ENCODE measurements around the gene AIFM1.
A peak's percentile ranks its signal among the peaks of the same experiment; 100 is the strongest.

AIFM1 gene

DNA sequence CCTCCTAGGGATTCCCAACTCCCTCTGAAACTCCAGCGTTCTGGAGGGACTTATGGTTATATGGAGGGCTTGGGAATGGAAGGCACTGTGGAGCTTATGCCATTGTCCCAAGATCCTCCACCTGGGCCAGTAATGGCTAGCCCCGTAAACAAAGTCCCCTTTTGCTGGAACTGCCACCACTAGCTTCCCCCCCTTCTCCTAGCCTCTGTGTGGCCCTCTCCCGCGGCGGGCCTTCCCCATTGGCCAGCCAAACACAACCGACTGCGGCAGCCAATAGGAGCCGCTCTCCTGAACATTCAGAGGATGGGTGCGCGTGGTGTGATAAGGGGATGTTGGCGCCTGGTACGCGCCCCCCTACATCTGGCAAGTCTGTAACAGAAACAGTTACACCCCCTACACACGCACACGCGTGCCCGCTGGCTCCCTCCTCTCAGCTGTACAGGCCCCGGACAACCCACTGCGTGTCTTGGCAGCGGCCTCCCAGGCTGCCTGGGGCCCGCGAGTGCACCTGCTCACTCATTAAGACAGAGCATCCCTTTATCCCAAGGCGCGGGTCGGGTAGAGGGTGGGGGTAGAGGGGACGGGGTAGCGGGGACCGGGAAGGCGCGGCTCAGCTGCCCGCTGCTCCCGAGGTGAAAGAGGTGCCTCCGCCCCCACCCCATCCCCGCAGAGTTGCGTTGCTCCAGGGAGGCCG lies 5.3 kb upstream of the AIFM1 start:
- ATAC-seq, result peak; percentile 81
- TF ChIP-seq ISL1 (CRISPR knock-in tag; IDR thresholded peaks at IDR 0.05) (no peak), ZNF8 (CRISPR knock-in tag; IDR thresholded peaks at IDR 0.05) (no peak), CSDC2 (CRISPR knock-in tag; IDR thresholded peaks at IDR 0.05) (no peak), ZC3H10 (CRISPR knock-in tag; IDR thresholded peaks at IDR 0.05) (no peak), ZNF70 (CRISPR knock-in tag; IDR thresholded peaks at IDR 0.05) (0 out of 2 replicates have a peak, but pooled peaks have one; percentile 20), PPARA (CRISPR knock-in tag; IDR thresholded peaks at IDR 0.05; ENCODE audit: borderline replicate concordance) (no peak), RARB (CRISPR knock-in tag; IDR thresholded peaks at IDR 0.05) (no peak), SNAI2 (CRISPR knock-in tag; IDR thresholded peaks at IDR 0.05) (peak; percentile 85; the same call in 1 of the 2 replicates), ZFP30 (CRISPR knock-in tag; IDR thresholded peaks at IDR 0.05) (no peak), TCF4 (CRISPR knock-in tag; IDR thresholded peaks at IDR 0.05; ENCODE audit: borderline replicate concordance) (no peak), ZFP3 (CRISPR knock-in tag; IDR thresholded peaks at IDR 0.05) (no peak), ZNF565 (CRISPR knock-in tag; conservative IDR thresholded peaks at IDR 0.05; ENCODE audit: low read depth) (no peak), ESRRG (CRISPR knock-in tag; IDR thresholded peaks at IDR 0.05) (no peak)
- TF ChIP-seq, protein P1, sequence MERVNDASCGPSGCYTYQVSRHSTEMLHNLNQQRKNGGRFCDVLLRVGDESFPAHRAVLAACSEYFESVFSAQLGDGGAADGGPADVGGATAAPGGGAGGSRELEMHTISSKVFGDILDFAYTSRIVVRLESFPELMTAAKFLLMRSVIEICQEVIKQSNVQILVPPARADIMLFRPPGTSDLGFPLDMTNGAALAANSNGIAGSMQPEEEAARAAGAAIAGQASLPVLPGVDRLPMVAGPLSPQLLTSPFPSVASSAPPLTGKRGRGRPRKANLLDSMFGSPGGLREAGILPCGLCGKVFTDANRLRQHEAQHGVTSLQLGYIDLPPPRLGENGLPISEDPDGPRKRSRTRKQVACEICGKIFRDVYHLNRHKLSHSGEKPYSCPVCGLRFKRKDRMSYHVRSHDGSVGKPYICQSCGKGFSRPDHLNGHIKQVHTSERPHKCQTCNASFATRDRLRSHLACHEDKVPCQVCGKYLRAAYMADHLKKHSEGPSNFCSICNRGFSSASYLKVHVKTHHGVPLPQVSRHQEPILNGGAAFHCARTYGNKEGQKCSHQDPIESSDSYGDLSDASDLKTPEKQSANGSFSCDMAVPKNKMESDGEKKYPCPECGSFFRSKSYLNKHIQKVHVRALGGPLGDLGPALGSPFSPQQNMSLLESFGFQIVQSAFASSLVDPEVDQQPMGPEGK (CRISPR knock-in tag; IDR thresholded peaks at IDR 0.05; ENCODE audit: borderline replicate concordance), result no peak
- TF ChIP-seq, protein P2, sequence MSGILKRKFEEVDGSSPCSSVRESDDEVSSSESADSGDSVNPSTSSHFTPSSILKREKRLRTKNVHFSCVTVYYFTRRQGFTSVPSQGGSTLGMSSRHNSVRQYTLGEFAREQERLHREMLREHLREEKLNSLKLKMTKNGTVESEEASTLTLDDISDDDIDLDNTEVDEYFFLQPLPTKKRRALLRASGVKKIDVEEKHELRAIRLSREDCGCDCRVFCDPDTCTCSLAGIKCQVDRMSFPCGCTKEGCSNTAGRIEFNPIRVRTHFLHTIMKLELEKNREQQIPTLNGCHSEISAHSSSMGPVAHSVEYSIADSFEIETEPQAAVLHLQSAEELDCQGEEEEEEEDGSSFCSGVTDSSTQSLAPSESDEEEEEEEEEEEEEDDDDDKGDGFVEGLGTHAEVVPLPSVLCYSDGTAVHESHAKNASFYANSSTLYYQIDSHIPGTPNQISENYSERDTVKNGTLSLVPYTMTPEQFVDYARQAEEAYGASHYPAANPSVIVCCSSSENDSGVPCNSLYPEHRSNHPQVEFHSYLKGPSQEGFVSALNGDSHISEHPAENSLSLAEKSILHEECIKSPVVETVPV (CRISPR knock-in tag; IDR thresholded peaks at IDR 0.05), result no peak
- TF ChIP-seq, protein P3, sequence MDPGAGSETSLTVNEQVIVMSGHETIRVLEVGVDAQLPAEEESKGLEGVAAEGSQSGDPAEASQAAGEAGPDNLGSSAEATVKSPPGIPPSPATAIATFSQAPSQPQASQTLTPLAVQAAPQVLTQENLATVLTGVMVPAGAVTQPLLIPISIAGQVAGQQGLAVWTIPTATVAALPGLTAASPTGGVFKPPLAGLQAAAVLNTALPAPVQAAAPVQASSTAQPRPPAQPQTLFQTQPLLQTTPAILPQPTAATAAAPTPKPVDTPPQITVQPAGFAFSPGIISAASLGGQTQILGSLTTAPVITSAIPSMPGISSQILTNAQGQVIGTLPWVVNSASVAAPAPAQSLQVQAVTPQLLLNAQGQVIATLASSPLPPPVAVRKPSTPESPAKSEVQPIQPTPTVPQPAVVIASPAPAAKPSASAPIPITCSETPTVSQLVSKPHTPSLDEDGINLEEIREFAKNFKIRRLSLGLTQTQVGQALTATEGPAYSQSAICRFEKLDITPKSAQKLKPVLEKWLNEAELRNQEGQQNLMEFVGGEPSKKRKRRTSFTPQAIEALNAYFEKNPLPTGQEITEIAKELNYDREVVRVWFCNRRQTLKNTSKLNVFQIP (CRISPR knock-in tag; IDR thresholded peaks at IDR 0.05; ENCODE audit: borderline replicate concordance, low read depth), result no peak

DNA sequence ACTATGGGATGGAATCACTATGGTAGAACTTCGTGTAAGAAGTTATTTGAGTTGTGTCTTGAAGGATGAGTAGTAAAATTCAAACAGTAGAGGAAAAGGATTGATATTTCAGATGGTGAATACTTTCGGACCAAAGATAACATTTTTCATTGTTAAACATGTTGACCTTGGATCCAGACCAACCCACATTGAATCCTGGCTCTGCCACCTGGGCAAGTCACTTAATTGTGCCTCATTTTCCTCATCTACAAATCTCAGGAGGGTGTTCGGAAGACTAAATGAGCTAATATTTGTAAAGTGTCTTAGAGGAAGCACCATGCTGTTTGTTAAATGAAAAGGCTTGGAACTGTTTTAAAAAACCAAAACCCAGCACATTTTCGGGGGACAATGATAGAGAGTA lies 1.4 kb upstream of the AIFM1 start:
- TF ChIP-seq PPARA (CRISPR knock-in tag; IDR thresholded peaks at IDR 0.05; ENCODE audit: borderline replicate concordance) (no peak), ISL1 (CRISPR knock-in tag; IDR thresholded peaks at IDR 0.05) (no peak), TOX (CRISPR knock-in tag; IDR thresholded peaks at IDR 0.05; ENCODE audit: borderline replicate concordance) (no peak), ZFP30 (CRISPR knock-in tag; IDR thresholded peaks at IDR 0.05) (no peak), OSR1 (CRISPR knock-in tag; IDR thresholded peaks at IDR 0.05) (no peak), ZNF565 (CRISPR knock-in tag; conservative IDR thresholded peaks at IDR 0.05; ENCODE audit: low read depth) (no peak), BACH2 (CRISPR knock-in tag; IDR thresholded peaks at IDR 0.05; ENCODE audit: borderline replicate concordance) (no peak), TCF4 (CRISPR knock-in tag; IDR thresholded peaks at IDR 0.05; ENCODE audit: borderline replicate concordance) (no peak), CSDC2 (CRISPR knock-in tag; IDR thresholded peaks at IDR 0.05) (no peak), ARNTL (CRISPR knock-in tag; IDR thresholded peaks at IDR 0.05; ENCODE audit: borderline replicate concordance, low read depth) (no peak), ZNF70 (CRISPR knock-in tag; IDR thresholded peaks at IDR 0.05) (no peak)
- TF ChIP-seq, protein P2 (CRISPR knock-in tag; IDR thresholded peaks at IDR 0.05), result no peak
- TF ChIP-seq, protein P4, sequence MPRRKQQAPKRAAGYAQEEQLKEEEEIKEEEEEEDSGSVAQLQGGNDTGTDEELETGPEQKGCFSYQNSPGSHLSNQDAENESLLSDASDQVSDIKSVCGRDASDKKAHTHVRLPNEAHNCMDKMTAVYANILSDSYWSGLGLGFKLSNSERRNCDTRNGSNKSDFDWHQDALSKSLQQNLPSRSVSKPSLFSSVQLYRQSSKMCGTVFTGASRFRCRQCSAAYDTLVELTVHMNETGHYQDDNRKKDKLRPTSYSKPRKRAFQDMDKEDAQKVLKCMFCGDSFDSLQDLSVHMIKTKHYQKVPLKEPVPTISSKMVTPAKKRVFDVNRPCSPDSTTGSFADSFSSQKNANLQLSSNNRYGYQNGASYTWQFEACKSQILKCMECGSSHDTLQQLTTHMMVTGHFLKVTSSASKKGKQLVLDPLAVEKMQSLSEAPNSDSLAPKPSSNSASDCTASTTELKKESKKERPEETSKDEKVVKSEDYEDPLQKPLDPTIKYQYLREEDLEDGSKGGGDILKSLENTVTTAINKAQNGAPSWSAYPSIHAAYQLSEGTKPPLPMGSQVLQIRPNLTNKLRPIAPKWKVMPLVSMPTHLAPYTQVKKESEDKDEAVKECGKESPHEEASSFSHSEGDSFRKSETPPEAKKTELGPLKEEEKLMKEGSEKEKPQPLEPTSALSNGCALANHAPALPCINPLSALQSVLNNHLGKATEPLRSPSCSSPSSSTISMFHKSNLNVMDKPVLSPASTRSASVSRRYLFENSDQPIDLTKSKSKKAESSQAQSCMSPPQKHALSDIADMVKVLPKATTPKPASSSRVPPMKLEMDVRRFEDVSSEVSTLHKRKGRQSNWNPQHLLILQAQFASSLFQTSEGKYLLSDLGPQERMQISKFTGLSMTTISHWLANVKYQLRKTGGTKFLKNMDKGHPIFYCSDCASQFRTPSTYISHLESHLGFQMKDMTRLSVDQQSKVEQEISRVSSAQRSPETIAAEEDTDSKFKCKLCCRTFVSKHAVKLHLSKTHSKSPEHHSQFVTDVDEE (CRISPR knock-in tag; IDR thresholded peaks at IDR 0.05), result no peak
- TF ChIP-seq, protein P1 (CRISPR knock-in tag; IDR thresholded peaks at IDR 0.05; ENCODE audit: borderline replicate concordance), result no peak
- no peak for ATAC-seq
